ENCODE measurements around the gene FGF4.

DNA sequence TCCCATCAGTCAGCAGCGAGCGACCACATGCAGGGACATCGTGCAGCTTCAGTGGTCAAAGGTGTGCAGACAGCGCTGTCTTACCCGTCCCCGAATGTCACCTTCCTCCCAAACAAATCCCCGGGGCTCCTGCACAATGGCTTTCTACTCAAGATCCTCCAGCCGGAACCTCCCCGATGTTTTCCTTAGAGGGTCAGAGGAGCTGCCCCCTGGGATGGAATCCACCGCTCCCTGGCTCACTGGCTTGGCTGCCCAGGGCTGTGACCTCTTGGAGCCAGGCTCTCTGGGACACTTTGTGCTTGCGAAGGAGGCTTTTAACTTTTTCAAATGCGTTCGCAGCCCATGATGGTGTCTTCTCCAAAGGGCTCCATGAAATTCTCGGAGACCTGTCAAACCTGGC, 54.0 kb downstream of the FGF4 start:
- TF ChIP-seq, protein P1, sequence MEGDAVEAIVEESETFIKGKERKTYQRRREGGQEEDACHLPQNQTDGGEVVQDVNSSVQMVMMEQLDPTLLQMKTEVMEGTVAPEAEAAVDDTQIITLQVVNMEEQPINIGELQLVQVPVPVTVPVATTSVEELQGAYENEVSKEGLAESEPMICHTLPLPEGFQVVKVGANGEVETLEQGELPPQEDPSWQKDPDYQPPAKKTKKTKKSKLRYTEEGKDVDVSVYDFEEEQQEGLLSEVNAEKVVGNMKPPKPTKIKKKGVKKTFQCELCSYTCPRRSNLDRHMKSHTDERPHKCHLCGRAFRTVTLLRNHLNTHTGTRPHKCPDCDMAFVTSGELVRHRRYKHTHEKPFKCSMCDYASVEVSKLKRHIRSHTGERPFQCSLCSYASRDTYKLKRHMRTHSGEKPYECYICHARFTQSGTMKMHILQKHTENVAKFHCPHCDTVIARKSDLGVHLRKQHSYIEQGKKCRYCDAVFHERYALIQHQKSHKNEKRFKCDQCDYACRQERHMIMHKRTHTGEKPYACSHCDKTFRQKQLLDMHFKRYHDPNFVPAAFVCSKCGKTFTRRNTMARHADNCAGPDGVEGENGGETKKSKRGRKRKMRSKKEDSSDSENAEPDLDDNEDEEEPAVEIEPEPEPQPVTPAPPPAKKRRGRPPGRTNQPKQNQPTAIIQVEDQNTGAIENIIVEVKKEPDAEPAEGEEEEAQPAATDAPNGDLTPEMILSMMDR (IDR thresholded peaks at IDR 0.05): no peak
- TF ChIP-seq POLR2AphosphoS5 (IDR thresholded peaks at IDR 0.05): no peak
- TF ChIP-seq EP300 (IDR thresholded peaks at IDR 0.05): no peak

All from esophagus muscularis mucosa (tissue), 4 donors.